SU-DHL-6 (cell line): Measurements from ENCODE around the gene SKI.

Source experiments
- EZH2phosphoT487 ChIP-seq: fragments of 200-600 bp; sonication (generic), shearing (Covaris generic); conservative IDR thresholded peaks from 2 replicates; pipeline ENCODE4 v1.6.1; 2018; ENCODE audit warnings: mild to moderate bottlenecking, antibody characterized with exemption, low read length, moderate library complexity, mixed read lengths
- TF ChIP-seq, protein P1 (sequence below): fragments of 200-600 bp; sonication (generic); IDR thresholded peaks from one replicate; pipeline ENCODE4 v1.5.1; 2017; ENCODE audit warnings: antibody characterized with exemption, mild to moderate bottlenecking, low read length, moderate library complexity; ENCODE audit not compliant: insufficient read depth, poor library complexity, severe bottlenecking

DNA sequence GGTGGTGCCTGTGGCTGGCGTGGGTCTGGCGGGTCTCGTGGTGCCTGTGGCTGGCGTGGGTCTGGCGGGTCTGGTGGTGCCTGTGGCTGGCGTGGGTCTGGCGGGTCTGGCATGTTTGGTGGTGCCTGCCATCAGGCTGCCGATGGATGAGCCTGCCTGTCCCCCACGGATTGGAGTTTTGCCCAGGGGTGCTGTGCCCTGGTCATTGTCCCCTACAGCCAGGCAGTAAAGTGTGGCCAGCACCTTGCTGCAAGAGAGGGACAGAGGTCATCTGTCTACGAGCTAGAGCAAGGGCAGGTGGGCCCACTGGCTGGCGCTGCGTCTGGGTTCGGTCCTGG is 41.8 kb downstream of the SKI start:
- TF ChIP-seq, protein P1, sequence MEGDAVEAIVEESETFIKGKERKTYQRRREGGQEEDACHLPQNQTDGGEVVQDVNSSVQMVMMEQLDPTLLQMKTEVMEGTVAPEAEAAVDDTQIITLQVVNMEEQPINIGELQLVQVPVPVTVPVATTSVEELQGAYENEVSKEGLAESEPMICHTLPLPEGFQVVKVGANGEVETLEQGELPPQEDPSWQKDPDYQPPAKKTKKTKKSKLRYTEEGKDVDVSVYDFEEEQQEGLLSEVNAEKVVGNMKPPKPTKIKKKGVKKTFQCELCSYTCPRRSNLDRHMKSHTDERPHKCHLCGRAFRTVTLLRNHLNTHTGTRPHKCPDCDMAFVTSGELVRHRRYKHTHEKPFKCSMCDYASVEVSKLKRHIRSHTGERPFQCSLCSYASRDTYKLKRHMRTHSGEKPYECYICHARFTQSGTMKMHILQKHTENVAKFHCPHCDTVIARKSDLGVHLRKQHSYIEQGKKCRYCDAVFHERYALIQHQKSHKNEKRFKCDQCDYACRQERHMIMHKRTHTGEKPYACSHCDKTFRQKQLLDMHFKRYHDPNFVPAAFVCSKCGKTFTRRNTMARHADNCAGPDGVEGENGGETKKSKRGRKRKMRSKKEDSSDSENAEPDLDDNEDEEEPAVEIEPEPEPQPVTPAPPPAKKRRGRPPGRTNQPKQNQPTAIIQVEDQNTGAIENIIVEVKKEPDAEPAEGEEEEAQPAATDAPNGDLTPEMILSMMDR: no peak
- TF ChIP-seq EZH2phosphoT487: no peak
